Fibroblast of lung (primary cell): ENCODE data around the gene MYRIP. TPM values are rescaled to one million over a fixed set of nuclear protein-coding genes. Genes with fewer than 3 reads are reported as not detected.
A peak's percentile ranks its signal among the peaks of the same experiment; 100 is the strongest.
"Not testable (repeated sequence)": the region's sequence is repeated elsewhere in the genome, so short reads cannot be mapped to it uniquely, and the experiment has no call there.

Experiments used
- DNase-seq, 2 donors: peaks; one replicate each; pipeline versions ENCODE4 v3.0.0 to v3.0.0-alpha.2; 2010; ENCODE audit warnings: low read depth in 2 of 2
- H2AFZ ChIP-seq: 2 replicates; pipeline ENCODE4 v1.5.1; 2012; ENCODE audit warnings: low read length, control low read depth, inconsistent platforms
- H3K27ac ChIP-seq: 2 replicates; pipeline ENCODE4 v1.5.1; 2011; ENCODE audit warnings: low read length, control low read depth; ENCODE audit not compliant: insufficient read depth
- H3K27me3 ChIP-seq: 2 replicates; pipeline ENCODE4 v1.5.1; 2011; ENCODE audit warnings: mild to moderate bottlenecking, low read length; ENCODE audit not compliant: control insufficient read depth, insufficient read depth
- H3K36me3 ChIP-seq: 2 replicates; pipeline ENCODE4 v1.5.1; 2011; ENCODE audit warnings: low read length; ENCODE audit not compliant: control insufficient read depth, insufficient read depth
- H3K4me1 ChIP-seq: 2 replicates; pipeline ENCODE4 v1.5.1; 2011; ENCODE audit warnings: low read length; ENCODE audit not compliant: control insufficient read depth, insufficient read depth; ENCODE audit errors: extremely low read depth
- H3K4me2 ChIP-seq: 2 replicates; pipeline ENCODE4 v1.5.1; 2011; ENCODE audit warnings: low read length, control low read depth; ENCODE audit not compliant: insufficient read depth; ENCODE audit errors: extremely low read depth
- H3K4me3 ChIP-seq, 4 experiments: fragments of 200-600 bp in 1 of 4; sonication (generic) in 1 of 4; replicated peaks in 1 of 4; 2 replicates each; pipeline ENCODE4 v1.5.1; 2011 to 2016; ENCODE audit warnings: low read length in 4 of 4, low read depth in 3 of 4, mild to moderate bottlenecking in 3 of 4, control low read depth in 2 of 4, inconsistent platforms in 1 of 4, mixed read lengths in 1 of 4; ENCODE audit not compliant: insufficient read depth in 1 of 4; ENCODE audit errors: control extremely low read depth in 1 of 4
- H3K79me2 ChIP-seq: 2 replicates; pipeline ENCODE4 v1.5.1; 2012; ENCODE audit warnings: mild to moderate bottlenecking, low read length, inconsistent platforms; ENCODE audit not compliant: control insufficient read depth, insufficient read depth
- H3K9ac ChIP-seq: 2 replicates; pipeline ENCODE4 v1.5.1; 2011; ENCODE audit warnings: mild to moderate bottlenecking, low read length, control low read depth; ENCODE audit not compliant: insufficient read depth
- H3K9me3 ChIP-seq: 2 replicates; pipeline ENCODE4 v1.5.1; 2012; ENCODE audit warnings: low read depth, low read length; ENCODE audit not compliant: control insufficient read depth, insufficient read depth
- H4K20me1 ChIP-seq: 2 replicates; pipeline ENCODE4 v1.5.1; 2011; ENCODE audit warnings: low read length; ENCODE audit not compliant: control insufficient read depth, insufficient read depth; ENCODE audit errors: extremely low read depth
- CTCF ChIP-seq, 2 donors: IDR thresholded peaks in 1 of 2; conservative IDR thresholded peaks in 1 of 2; 1 replicate in 1 of 2; 2 replicates in 1 of 2; pipeline ENCODE4 v1.5.1; 2011 to 2012; ENCODE audit warnings: low read length in 2 of 2, control low read depth in 1 of 2, inconsistent platforms in 1 of 2, low read depth in 1 of 2, mild to moderate bottlenecking in 1 of 2
- EZH2 ChIP-seq: IDR thresholded peaks from 2 replicates; pipeline ENCODE4 v1.5.1; 2012; ENCODE audit warnings: low read length, control low read depth, mild to moderate bottlenecking; ENCODE audit errors: missing control alignments
- polyA plus RNA-seq, 2 donors: library from polyadenylated mRNA; depleted of rRNA in 1 of 2; stranded (reverse) in 1 of 2; unstranded in 1 of 2; fragments of >200 nt; gene quantifications; 2 replicates each; pipeline ENCODE4 v1.2.1, GENCODE V29; 2011 to 2012; ENCODE audit warnings: missing spikeins in 1 of 2
- total RNA-seq: library from RNA; depleted of rRNA; stranded (reverse); fragments of >200 nt; gene quantifications from 2 replicates; pipeline ENCODE4 v1.2.1, GENCODE V29; 2014

The MYRIP gene
- total and polyA plus RNA-seq, 2 donors (not counting 1 experiment from before 2014, with no cell fraction given), result 0.02 TPM; not detected in 1

- not testable (repeated sequence) for DNase-seq, H3K79me2 ChIP-seq, H3K4me3 ChIP-seq, H3K9ac ChIP-seq, H4K20me1 ChIP-seq, H3K27me3 ChIP-seq, H3K9me3 ChIP-seq, H3K4me2 ChIP-seq, H2AFZ ChIP-seq, H3K36me3 ChIP-seq, H3K27ac ChIP-seq, H3K4me1 ChIP-seq
These were observed 268.6 kb downstream of the MYRIP start for GRCh38 chr3:40077828-40078492.

GRCh38 chr3:40078590-40078989, 269.2 kb downstream of the MYRIP start:
- H2AFZ ChIP-seq, result no peak overlapping the region
- DNase-seq, result no peak
- no peaks in the 10 kb centered on the region for H3K36me3 ChIP-seq
- H4K20me1 ChIP-seq, result no peaks in the 10 kb centered on the region
- no peak for TF ChIP-seq EZH2
- TF ChIP-seq CTCF (conservative IDR thresholded peaks at IDR 0.05 in 1 of 2, IDR thresholded peaks at IDR 0.05 in 1 of 2; ENCODE audit: low read depth in 1 of 2, low read length in 2 of 2), result no peak
- H3K9ac ChIP-seq, result no peak overlapping the region
- no peaks in the 10 kb centered on the region for H3K9me3 ChIP-seq
- no peaks in the 10 kb centered on the region for H3K27me3 ChIP-seq
- H3K4me1 ChIP-seq, result no peaks in the 10 kb centered on the region
- no peak overlapping the region for H3K4me2 ChIP-seq
- no peak overlapping the region for H3K27ac ChIP-seq
- no peaks in the 10 kb centered on the region for H3K79me2 ChIP-seq
- H3K4me3 ChIP-seq, result no peak overlapping the region

DNA sequence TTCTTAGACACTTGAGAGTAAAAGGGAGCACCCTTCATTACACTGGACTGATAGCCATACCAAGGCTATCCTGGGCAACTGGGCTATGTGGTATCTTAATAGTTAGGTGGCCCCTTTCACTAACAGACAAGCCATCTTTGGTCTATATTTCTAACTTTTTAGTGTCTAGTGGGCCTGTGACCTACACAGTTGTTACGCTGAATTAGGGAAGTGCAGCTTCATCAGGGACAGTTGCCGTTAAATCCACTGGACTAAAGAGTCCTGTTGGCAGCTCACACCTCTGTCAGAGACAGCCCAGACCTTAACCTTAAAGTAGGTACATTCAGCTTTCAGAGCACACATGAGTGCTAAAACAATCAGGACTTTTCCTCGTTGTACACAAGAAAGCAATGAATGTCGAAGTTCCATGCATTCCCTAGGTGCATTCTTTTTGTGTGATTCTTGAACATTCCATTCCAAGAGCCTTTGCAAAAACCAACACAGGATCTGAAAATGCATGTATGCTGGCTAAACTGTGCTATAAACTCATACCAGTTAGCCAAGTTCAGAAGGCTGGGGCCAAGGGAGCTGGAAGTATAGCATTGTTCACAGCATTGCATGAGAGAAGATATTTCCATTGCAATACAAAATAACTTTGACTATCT, 269.9 kb downstream of the MYRIP start:
- no peak overlapping the region for H3K4me3 ChIP-seq
- TF ChIP-seq EZH2, result no peak
- no peak for TF ChIP-seq CTCF (conservative IDR thresholded peaks at IDR 0.05 in 1 of 2, IDR thresholded peaks at IDR 0.05 in 1 of 2; ENCODE audit: low read depth in 1 of 2, low read length in 2 of 2)
- no peak overlapping the region for H3K9ac ChIP-seq
- no peaks in the 10 kb centered on the region for H3K36me3 ChIP-seq
- no peaks in the 10 kb centered on the region for H3K27me3 ChIP-seq
- no peaks in the 10 kb centered on the region for H3K79me2 ChIP-seq
- H4K20me1 ChIP-seq, result no peaks in the 10 kb centered on the region
- H2AFZ ChIP-seq, result no peak overlapping the region
- H3K4me2 ChIP-seq, result peak overlapping the region; percentile 27
- peak in 1 of 2 donors; percentile 88 for DNase-seq
- no peaks in the 10 kb centered on the region for H3K9me3 ChIP-seq
- no peaks in the 10 kb centered on the region for H3K4me1 ChIP-seq
- H3K27ac ChIP-seq, result peak overlapping the region; percentile 8
